Adrenal gland (tissue), 12 donors: Measurements from ENCODE around the gene SH3BP5L. TPM values are rescaled to one million over a fixed set of nuclear protein-coding genes. Genes with fewer than 3 reads are reported as not detected.

Experiments used
- DNase-seq, 7 donors: peaks; one replicate each; pipeline ENCODE4 v3.0.0-alpha.2; 2019 to 2020
- H3K27ac ChIP-seq, 5 donors: fragments of 200-600 bp; sonication (generic) in 4 of 5; 1 replicate in 3 of 5; 2 replicates in 2 of 5; pipeline versions ENCODE4 v1.5.1 to v1.8.0; 2016 to 2020; ENCODE audit warnings: mild to moderate bottlenecking in 1 of 5
- H3K27me3 ChIP-seq: fragments of 200-600 bp; 2 replicates; pipeline ENCODE4 v1.8.0; 2021
- H3K36me3 ChIP-seq, 2 donors: fragments of 200-600 bp; replicated peaks in 1 of 2; 1 replicate in 1 of 2; 2 replicates in 1 of 2; pipeline versions ENCODE4 v1.5.1 to v1.8.0; 2018 to 2022
- H3K4me1 ChIP-seq, 2 donors: fragments of 200-600 bp; replicated peaks in 1 of 2; 1 replicate in 1 of 2; 2 replicates in 1 of 2; pipeline versions ENCODE4 v1.5.1 to v1.8.0; 2018 to 2021
- H3K4me3 ChIP-seq, 4 donors: fragments of 200-600 bp; sonication (generic) in 3 of 4; one replicate each; pipeline ENCODE4 v1.5.1; 2016 to 2018
- H3K9me3 ChIP-seq, 3 donors: fragments of 200-600 bp; sonication (generic) in 1 of 3; replicated peaks in 1 of 3; 1 replicate in 2 of 3; 2 replicates in 1 of 3; pipeline versions ENCODE4 v1.5.1 to v1.8.0; 2016 to 2021
- CTCF ChIP-seq, 6 experiments: fragments of 450-650 bp in 4 of 6; fragments of 200-600 bp in 2 of 6; sonication (generic) in 1 of 6; IDR thresholded peaks; 1 replicate in 5 of 6; 2 replicates in 1 of 6; pipeline versions ENCODE4 v1.5.1 to v1.8.0; 2016 to 2021; ENCODE audit warnings: antibody characterized with exemption in 6 of 6, mild to moderate bottlenecking in 2 of 6, moderate library complexity in 1 of 6
- POLR2A ChIP-seq, 2 donors: fragments of 450-650 bp; IDR thresholded peaks; one replicate each; pipeline ENCODE4 v1.6.1; 2017; ENCODE audit warnings: antibody characterized with exemption in 2 of 2, mild to moderate bottlenecking in 2 of 2, moderate library complexity in 1 of 2
- WGBS, 4 donors: extraction: QIAGEN DNeasy Blood & Tissue Kit in 2 of 4; methylation state at CpG; one replicate each; pipeline versions ENCODE4 v1.1.5 to v1.1.7; 2013 to 2017; 5-methylcytosine and 5-hydroxymethylcytosine counted together
- intact Hi-C, 2 donors: fragments of 100-400 bp; cut with DNase I; formaldehyde crosslinking; loops; one replicate each; pipeline versions ENCODE4 v1.14.1 to v1.15.0; 2022 to 2023
- polyA plus RNA-seq, 3 donors: library from polyadenylated mRNA; stranded (reverse); fragments of 200-250 nt in 2 of 3; fragments of 350-450 nt in 1 of 3; fragmentation: Illumina TruSeq in 1 of 3; extraction: RNeasy Lipid Tissue Mini Kit (QIAGEN cat#74804) in 1 of 3; gene quantifications; one replicate each; pipeline ENCODE4 v1.2.3, GENCODE V29; 2013 to 2014
- total RNA-seq, 9 donors: library from RNA; depleted of rRNA in 4 of 9; stranded (reverse); fragments of >200 nt in 4 of 9; fragments of 120-200 nt in 1 of 9; fragmentation: NEBNext Ultra II Directional in 1 of 9; extraction: Animal tissue kit (Norgen Biotek cat#: 25700) in 1 of 9; gene quantifications; one replicate each; pipeline versions ENCODE4 v1.1.0 to v1.2.4, GENCODE V29; 2013 to 2023
- donor health status: healthy with polysubstance abuse.
- donor health status: Bipolar disorder and iron deficiency.
- donor health status: DM: yes; HTN: yes; CAD: no.
- donor health status: DM: no; HTN: no; CAD: no.
- donor health status: DM: no; HTN: no; CAD: no.
- donor health status: DM: yes; HTN: yes; CAD: no.

The SH3BP5L gene
- total and polyA plus RNA-seq, 12 donors = 15.4 to 36.9 (median 26.5) TPM

- no peak for DNase-seq
- intact Hi-C loops = no loop called here
- TF ChIP-seq POLR2A (IDR thresholded peaks at IDR 0.05) (no peak), CTCF (IDR thresholded peaks at IDR 0.05) (no peak)
- Histone ChIP-seq H3K27me3 (no peaks in the 10 kb centered on the region), H3K36me3 (no peaks in the 10 kb centered on the region), H3K4me3 (no peak overlapping the region), H3K9me3 (no peaks in the 10 kb centered on the region), H3K4me1 (peaks cover 20 to 21% of the 10 kb centered on the region in 2 donors), H3K27ac (no peak overlapping the region)
- WGBS, 4 donors = 89 to 100% (median 96%) methylated on average over 2 of the region's 2 CpGs
Observed at GRCh38 chr1:248861616-248862015, 35.9 kb upstream of the SH3BP5L start.

- intact Hi-C loops = no loop called here
- no peak for TF ChIP-seq CTCF (IDR thresholded peaks at IDR 0.05)
- no peak for TF ChIP-seq POLR2A (IDR thresholded peaks at IDR 0.05)
- DNase-seq = peak in 1 of 7 donors; percentile 47
- Histone ChIP-seq H3K9me3 (no peaks in the 10 kb centered on the region), H3K27me3 (no peaks in the 10 kb centered on the region), H3K36me3 (no peaks in the 10 kb centered on the region), H3K4me3 (no peak overlapping the region), H3K4me1 (peaks cover 20 to 21% of the 10 kb centered on the region in 2 donors), H3K27ac (peak overlapping the region; percentile 90 to 94 (median 93))
- 62 to 73% (median 67%) methylated on average over 4 of the region's 4 CpGs for WGBS, 4 donors
Observed at GRCh38 chr1:248860007-248860406, 34.3 kb upstream of the SH3BP5L start.

GRCh38 chr1:248858891-248859889, 33.5 kb upstream of the SH3BP5L start, which contains the start of gene ZNF692:
ZNF692 (minus strand) TSS chr1:248859085; CDS start chr1:248858309, 776 bp downstream.
- intact Hi-C loops = no loop called here

More at GRCh38 chr1:248858891-248859889, 33.5 kb upstream of the SH3BP5L start, which contains the start of gene ZNF692:
- Histone ChIP-seq H3K4me3 (peak within 1 kb of the TSS in 2 of 4 donors; percentile 43 to 68), H3K27ac (peak within 1 kb of the TSS; percentile 90 to 94 (median 93)), H3K36me3 (peaks cover 0 to under 1% of the 10 kb centered on the region in 2 donors), H3K4me1 (peaks cover 20 to 21% of the 10 kb centered on the region in 2 donors), H3K27me3 (no peaks in the 10 kb centered on the region), H3K9me3 (no peaks in the 10 kb centered on the region)
- TF ChIP-seq POLR2A (IDR thresholded peaks at IDR 0.05) = peak; percentile 71 to 90
- TF ChIP-seq CTCF (IDR thresholded peaks at IDR 0.05) = no peak
- 2 to 9% (median 5%) methylated on average over 16 to 62 of the region's 62 CpGs for WGBS, 4 donors
- DNase-seq = peak; percentile 97 to 99 (median 98)
